Neural progenitor cell (in vitro differentiated cells): ENCODE measurements around the gene B3GNT9. TPM values are rescaled to one million over a fixed set of nuclear protein-coding genes. Genes with fewer than 3 reads are reported as not detected.

Experiments
- DNase-seq: peaks from one replicate; pipeline ENCODE4 v3.0.0-alpha.2; 2016; ENCODE audit warnings: low spot score
- H2AFZ ChIP-seq: fragments of 200-600 bp; sonication (generic); replicated peaks from 2 replicates; pipeline ENCODE4 v1.6.1; 2016; ENCODE audit warnings: antibody characterized with exemption
- H3F3A ChIP-seq: fragments of 200-600 bp; sonication (generic); 2 replicates; pipeline ENCODE4 v1.6.1; 2016; ENCODE audit warnings: antibody characterized with exemption, low read depth
- H3K27ac ChIP-seq: fragments of 200-600 bp; sonication (generic); 2 replicates; pipeline ENCODE4 v1.5.1; 2016; ENCODE audit warnings: mild to moderate bottlenecking
- H3K27me3 ChIP-seq: fragments of 200-600 bp; sonication (generic); 2 replicates; pipeline ENCODE4 v1.6.1; 2016; ENCODE audit warnings: mild to moderate bottlenecking, moderate library complexity
- H3K36me3 ChIP-seq: fragments of 200-600 bp; sonication (generic); 2 replicates; pipeline ENCODE4 v1.5.1; 2016
- H3K4me1 ChIP-seq: fragments of 200-600 bp; sonication (generic); 2 replicates; pipeline ENCODE4 v1.6.1; 2016; ENCODE audit warnings: mixed run types
- H3K4me2 ChIP-seq: fragments of 200-600 bp; sonication (generic); 2 replicates; pipeline ENCODE4 v1.6.1; 2016
- H3K4me3 ChIP-seq: fragments of 200-600 bp; sonication (generic); 2 replicates; pipeline ENCODE4 v1.5.1; 2016
- H3K79me2 ChIP-seq: fragments of 200-600 bp; sonication (generic); 2 replicates; pipeline ENCODE4 v1.6.1; 2016; ENCODE audit warnings: low read depth
- H3K9ac ChIP-seq: fragments of 200-600 bp; sonication (generic); 2 replicates; pipeline ENCODE4 v1.6.1; 2016
- H3K9me3 ChIP-seq: fragments of 200-600 bp; sonication (generic); 2 replicates; pipeline ENCODE4 v1.5.1; 2016; ENCODE audit warnings: low read depth
- H4K20me1 ChIP-seq: fragments of 200-600 bp; sonication (generic); 2 replicates; pipeline ENCODE4 v1.6.1; 2016; ENCODE audit warnings: low read depth
- H3K27ac Mint-ChIP-seq: 3 replicates; pipeline ENCODE4 v1.8.0; 2021; ENCODE audit warnings: mixed read lengths
- H3K27me3 Mint-ChIP-seq: 2 replicates; pipeline ENCODE4 v1.8.0; 2022; ENCODE audit warnings: low read depth, mild to moderate bottlenecking, inconsistent platforms, moderate library complexity, mixed read lengths; ENCODE audit not compliant: insufficient read depth
- H3K36me3 Mint-ChIP-seq: 3 replicates; pipeline ENCODE4 v1.8.0; 2021; ENCODE audit warnings: mixed read lengths
- H3K4me1 Mint-ChIP-seq: 3 replicates; pipeline ENCODE4 v1.8.0; 2021; ENCODE audit warnings: mixed read lengths
- H3K4me3 Mint-ChIP-seq: 3 replicates; pipeline ENCODE4 v1.8.0; 2021; ENCODE audit warnings: mild to moderate bottlenecking, moderate library complexity, mixed read lengths
- H3K9me3 Mint-ChIP-seq: 3 replicates; pipeline ENCODE4 v1.8.0; 2020; ENCODE audit warnings: mixed read lengths
- EZH2 ChIP-seq: fragments of 200-600 bp; sonication (generic); IDR thresholded peaks from 2 replicates; pipeline ENCODE4 v1.6.1; 2017; ENCODE audit warnings: antibody characterized with exemption, mild to moderate bottlenecking, moderate library complexity
- EZH2phosphoT487 ChIP-seq: fragments of 200-600 bp; sonication (generic); IDR thresholded peaks from 2 replicates; pipeline ENCODE4 v1.6.1; 2017; ENCODE audit warnings: antibody characterized with exemption
- total RNA-seq: library from RNA; depleted of rRNA; stranded (reverse); fragments of >200 nt; gene quantifications from 2 replicates; pipeline ENCODE4 v1.2.3, GENCODE V29; 2015; ENCODE audit warnings: low replicate concordance
- TF ChIP-seq, protein P1 (sequence below): fragments of 200-600 bp; sonication (generic); IDR thresholded peaks from 2 replicates; pipeline ENCODE4 v1.5.1; 2017; ENCODE audit warnings: antibody characterized with exemption, mild to moderate bottlenecking

Gene B3GNT9
- total RNA-seq, 1 donor from 2014 or later = 2.6 TPM

DNA sequence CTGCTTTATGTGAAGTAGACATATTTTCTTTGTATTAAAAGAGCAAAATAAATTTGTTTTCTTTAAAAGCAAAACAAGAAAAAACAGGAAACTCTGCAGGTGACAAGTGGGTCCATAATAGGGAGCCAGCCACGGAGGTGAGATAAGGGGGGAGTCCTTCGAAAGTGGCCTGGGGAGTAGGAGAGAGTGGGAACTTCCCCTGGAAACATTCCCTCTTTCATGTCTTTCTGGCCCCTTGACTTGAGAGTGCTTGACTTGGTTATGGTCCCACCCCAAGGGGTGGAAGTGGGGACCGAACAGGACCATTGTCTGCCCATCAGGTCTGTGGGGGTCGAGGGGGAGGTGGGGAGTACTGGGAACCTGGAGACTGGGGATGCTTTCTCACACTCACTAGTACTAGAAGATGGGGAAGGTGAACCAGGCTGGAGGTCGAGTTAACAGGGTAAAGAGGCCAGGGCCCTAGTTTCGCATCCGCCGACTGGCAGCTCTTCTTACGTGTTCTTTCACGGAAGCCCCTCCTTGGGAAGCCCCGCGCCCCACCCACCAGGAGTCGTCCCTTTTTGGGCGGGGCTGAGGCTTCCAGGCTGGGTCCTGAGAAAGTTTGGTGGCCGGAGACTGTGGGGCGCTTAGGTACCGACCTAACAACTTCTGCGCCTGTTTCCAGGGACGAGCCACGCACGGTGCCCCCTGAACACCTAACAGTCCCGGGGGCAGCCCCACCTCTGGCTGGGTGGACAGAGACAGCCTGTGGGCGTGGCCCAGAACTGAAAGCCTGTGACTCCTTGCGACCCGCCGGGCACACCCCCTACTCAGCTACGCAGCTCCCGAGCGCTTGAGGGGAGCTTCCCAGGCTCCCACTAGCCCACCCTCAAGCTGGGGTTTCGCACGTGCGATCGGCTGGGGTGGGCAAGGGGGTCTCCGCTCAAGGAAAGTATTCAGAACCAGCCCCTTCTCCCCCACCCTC, 8.1 kb upstream of the B3GNT9 start:
- Histone ChIP-seq H3F3A (peaks cover 23% of the 10 kb centered on the region), H3K9me3 (no peaks in the 10 kb centered on the region), H3K36me3 (no peaks in the 10 kb centered on the region), H4K20me1 (peaks cover 54% of the 10 kb centered on the region), H3K79me2 (no peaks in the 10 kb centered on the region), H3K4me2 (peak overlapping the region; percentile 83), H3K27ac (no peak overlapping the region), H3K9ac (no peak overlapping the region), H3K27me3 (peaks cover 100% of the 10 kb centered on the region), H2AFZ (no peak overlapping the region), H3K4me3 (peak overlapping the region; percentile 56), H3K4me1 (peaks cover 6% of the 10 kb centered on the region)
- TF ChIP-seq EZH2 (peak; percentile 70), EZH2phosphoT487 (no peak)
- TF ChIP-seq, protein P1, sequence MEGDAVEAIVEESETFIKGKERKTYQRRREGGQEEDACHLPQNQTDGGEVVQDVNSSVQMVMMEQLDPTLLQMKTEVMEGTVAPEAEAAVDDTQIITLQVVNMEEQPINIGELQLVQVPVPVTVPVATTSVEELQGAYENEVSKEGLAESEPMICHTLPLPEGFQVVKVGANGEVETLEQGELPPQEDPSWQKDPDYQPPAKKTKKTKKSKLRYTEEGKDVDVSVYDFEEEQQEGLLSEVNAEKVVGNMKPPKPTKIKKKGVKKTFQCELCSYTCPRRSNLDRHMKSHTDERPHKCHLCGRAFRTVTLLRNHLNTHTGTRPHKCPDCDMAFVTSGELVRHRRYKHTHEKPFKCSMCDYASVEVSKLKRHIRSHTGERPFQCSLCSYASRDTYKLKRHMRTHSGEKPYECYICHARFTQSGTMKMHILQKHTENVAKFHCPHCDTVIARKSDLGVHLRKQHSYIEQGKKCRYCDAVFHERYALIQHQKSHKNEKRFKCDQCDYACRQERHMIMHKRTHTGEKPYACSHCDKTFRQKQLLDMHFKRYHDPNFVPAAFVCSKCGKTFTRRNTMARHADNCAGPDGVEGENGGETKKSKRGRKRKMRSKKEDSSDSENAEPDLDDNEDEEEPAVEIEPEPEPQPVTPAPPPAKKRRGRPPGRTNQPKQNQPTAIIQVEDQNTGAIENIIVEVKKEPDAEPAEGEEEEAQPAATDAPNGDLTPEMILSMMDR = no peak
- Mint-ChIP-seq H3K9me3 (no peaks in the 10 kb centered on the region), H3K27me3 (peaks cover 78% of the 10 kb centered on the region), H3K36me3 (no peaks in the 10 kb centered on the region), H3K4me1 (peaks cover 10% of the 10 kb centered on the region), H3K4me3 (peak overlapping the region; percentile 81), H3K27ac (no peak overlapping the region)
- peak; percentile 70 for DNase-seq

DNA sequence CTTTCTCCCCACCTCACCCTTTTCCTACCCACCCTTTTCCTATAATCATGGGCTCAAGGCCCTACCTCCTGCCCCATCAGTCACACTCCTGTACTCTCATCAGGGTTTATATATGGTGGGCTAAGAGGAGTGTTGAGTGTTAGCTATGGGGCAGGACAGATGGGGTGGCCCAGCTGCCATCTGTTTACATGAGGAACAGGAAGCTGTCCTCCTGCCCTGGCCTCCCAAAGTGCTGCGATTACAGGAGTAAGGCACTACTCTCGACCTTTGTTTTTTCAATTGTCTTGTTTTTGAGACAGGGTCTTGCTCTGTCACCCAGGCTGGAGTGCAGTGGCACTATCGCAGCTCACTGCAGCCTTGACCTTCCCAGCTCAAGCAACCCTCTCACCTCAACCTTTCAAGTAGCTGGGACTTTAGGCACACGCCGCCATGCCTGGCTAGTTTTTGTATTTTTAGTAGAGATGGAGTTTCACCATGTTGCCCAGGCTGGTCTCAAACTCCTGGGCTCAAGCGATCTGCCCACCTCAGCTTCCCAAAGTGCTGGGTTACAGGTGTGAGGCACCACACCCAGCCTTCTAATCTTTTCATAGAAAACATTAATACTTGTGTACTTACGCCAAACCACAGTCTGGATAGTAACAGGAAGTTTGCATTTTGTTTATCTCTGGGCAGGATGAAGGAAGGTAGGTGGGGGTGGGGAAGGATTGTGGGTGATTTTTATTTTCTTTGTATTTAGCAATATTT, 7.3 kb upstream of the B3GNT9 start:
- peaks cover 23% of the 10 kb centered on the region for H3F3A ChIP-seq
- no peak for DNase-seq
- TF ChIP-seq EZH2phosphoT487 (no peak), EZH2 (no peak)
- TF ChIP-seq, protein P1 = no peak
- Mint-ChIP-seq H3K4me3 (peak overlapping the region; percentile 81), H3K27me3 (peaks cover 82% of the 10 kb centered on the region), H3K4me1 (peaks cover 10% of the 10 kb centered on the region), H3K9me3 (no peaks in the 10 kb centered on the region), H3K27ac (no peak overlapping the region), H3K36me3 (no peaks in the 10 kb centered on the region)
- H3K9ac ChIP-seq = no peak overlapping the region
- no peak overlapping the region for H2AFZ ChIP-seq
- H3K4me2 ChIP-seq = no peak overlapping the region
- H3K27me3 ChIP-seq = peaks cover 100% of the 10 kb centered on the region
- H3K27ac ChIP-seq = no peak overlapping the region
- no peaks in the 10 kb centered on the region for H3K79me2 ChIP-seq
- peaks cover 6% of the 10 kb centered on the region for H3K4me1 ChIP-seq
- H3K36me3 ChIP-seq = no peaks in the 10 kb centered on the region
- H4K20me1 ChIP-seq = peaks cover 52% of the 10 kb centered on the region
- no peaks in the 10 kb centered on the region for H3K9me3 ChIP-seq
- no peak overlapping the region for H3K4me3 ChIP-seq

DNA sequence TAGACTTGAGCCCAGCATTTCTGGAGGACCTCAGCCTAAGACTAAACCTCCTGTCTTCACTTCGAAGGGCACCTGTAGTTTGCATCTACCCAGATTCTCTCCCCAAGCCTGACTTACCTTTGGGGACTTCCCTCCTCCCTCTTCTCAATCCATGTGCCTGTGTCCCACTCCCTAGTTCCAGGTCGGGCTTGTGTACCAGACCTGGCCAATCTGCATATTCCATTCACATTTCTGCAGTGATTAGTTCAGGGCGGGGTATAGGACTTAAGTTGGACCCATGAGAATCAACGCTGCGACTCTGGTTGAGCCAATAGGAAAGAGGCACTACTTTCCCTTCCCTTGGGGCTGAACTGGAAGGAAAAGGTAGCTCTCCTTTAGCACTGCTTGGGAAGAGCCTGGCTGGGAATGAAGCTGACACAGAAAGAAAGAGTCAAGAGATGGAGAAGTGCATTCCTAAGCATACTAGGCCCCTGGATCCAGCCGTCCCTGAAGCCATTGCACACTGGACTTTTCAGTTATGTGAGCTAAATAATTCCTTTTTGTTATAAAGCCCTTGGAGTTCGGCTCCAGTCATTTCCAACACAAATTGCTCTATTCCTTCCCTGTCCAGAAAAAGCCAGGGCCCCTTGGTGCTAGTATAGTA, 6.4 kb upstream of the B3GNT9 start:
- Mint-ChIP-seq H3K9me3 (no peaks in the 10 kb centered on the region), H3K27ac (no peak overlapping the region), H3K4me3 (peak overlapping the region; percentile 47), H3K4me1 (peaks cover 10% of the 10 kb centered on the region), H3K27me3 (peaks cover 83% of the 10 kb centered on the region), H3K36me3 (no peaks in the 10 kb centered on the region)
- Histone ChIP-seq H3K4me2 (no peak overlapping the region), H3K27ac (no peak overlapping the region), H2AFZ (no peak overlapping the region), H3K27me3 (peaks cover 100% of the 10 kb centered on the region), H3F3A (peaks cover 15% of the 10 kb centered on the region), H3K79me2 (no peaks in the 10 kb centered on the region), H3K36me3 (no peaks in the 10 kb centered on the region), H3K4me3 (no peak overlapping the region), H3K9ac (no peak overlapping the region), H3K4me1 (peaks cover 6% of the 10 kb centered on the region), H4K20me1 (peaks cover 46% of the 10 kb centered on the region), H3K9me3 (no peaks in the 10 kb centered on the region)
- DNase-seq = no peak
- TF ChIP-seq EZH2phosphoT487 (no peak), EZH2 (no peak)
- TF ChIP-seq, protein P1 = no peak
